Ascending aorta (tissue), 2 donors: Measurements from ENCODE around the gene ARFGAP3. TPM values are rescaled to one million over a fixed set of nuclear protein-coding genes. Genes with fewer than 3 reads are reported as not detected.

Experiments
- DNase-seq, 2 donors: peaks; one replicate each; pipeline ENCODE4 v3.0.0-alpha.2; 2019; ENCODE audit warnings: low spot score in 2 of 2
- H3K27ac ChIP-seq, 2 donors: fragments of 200-600 bp; sonication (generic); one replicate each; pipeline ENCODE4 v1.5.1; 2016 to 2017; ENCODE audit warnings: mild to moderate bottlenecking in 1 of 2
- H3K27me3 ChIP-seq: fragments of 200-600 bp; sonication (generic); one replicate; pipeline ENCODE4 v1.5.1; 2017
- H3K36me3 ChIP-seq, 2 donors: fragments of 200-600 bp; sonication (generic); one replicate each; pipeline ENCODE4 v1.5.1; 2016
- H3K4me1 ChIP-seq, 2 donors: fragments of 200-600 bp; sonication (generic); one replicate each; pipeline ENCODE4 v1.5.1; 2016 to 2017; ENCODE audit warnings: mild to moderate bottlenecking in 1 of 2
- H3K4me3 ChIP-seq, 2 donors: fragments of 200-600 bp; sonication (generic); one replicate each; pipeline ENCODE4 v1.5.1; 2016 to 2017; ENCODE audit warnings: mild to moderate bottlenecking in 1 of 2
- H3K9me3 ChIP-seq, 2 donors: fragments of 200-600 bp; sonication (generic); one replicate each; pipeline ENCODE4 v1.5.1; 2016
- CTCF ChIP-seq, 3 experiments: fragments of 200-600 bp in 2 of 3; fragments of 450-650 bp in 1 of 3; sonication (generic) in 2 of 3; IDR thresholded peaks; one replicate each; pipeline ENCODE4 v1.5.1; 2016 to 2019; ENCODE audit warnings: antibody characterized with exemption in 3 of 3, mild to moderate bottlenecking in 1 of 3, moderate library complexity in 1 of 3
- intact Hi-C: fragments of 100-400 bp; cut with DNase I; formaldehyde crosslinking; loops from one replicate; pipeline ENCODE4 v1.15.1; 2023
- total RNA-seq: library from RNA; depleted of rRNA; stranded (reverse); fragments of >200 nt; gene quantifications from one replicate; pipeline ENCODE4 v1.1.0, GENCODE V29; 2016

The ARFGAP3 gene
- total RNA-seq, 1 donor from 2014 or later: 21.6 TPM

- intact Hi-C loops: no loop called here
- DNase-seq: peak in 1 of 2 donors; percentile 38
- Histone ChIP-seq H3K4me3 (no peak overlapping the region), H3K9me3 (no peaks in the 10 kb centered on the region), H3K27me3 (no peaks in the 10 kb centered on the region), H3K36me3 (peaks cover 40 to 55% of the 10 kb centered on the region in 2 donors), H3K4me1 (no peaks in the 10 kb centered on the region), H3K27ac (no peak overlapping the region)
- TF ChIP-seq CTCF (IDR thresholded peaks at IDR 0.05): no peak
Observed at GRCh38 chr22:42819412-42820044, 37.5 kb downstream of the ARFGAP3 start.

GRCh38 chr22:42817556-42817955 is 39.5 kb downstream of the ARFGAP3 start:
- H3K36me3 ChIP-seq: peaks cover 39 to 48% of the 10 kb centered on the region in 2 donors
- intact Hi-C loops: no loop called here

GRCh38 chr22:42816336-42816735 is 40.7 kb downstream of the ARFGAP3 start:
- Histone ChIP-seq H3K9me3 (no peaks in the 10 kb centered on the region), H3K4me1 (no peaks in the 10 kb centered on the region), H3K4me3 (no peak overlapping the region), H3K27ac (no peak overlapping the region), H3K36me3 (peaks cover 28 to 47% of the 10 kb centered on the region in 2 donors), H3K27me3 (no peaks in the 10 kb centered on the region)
- no peak for DNase-seq
- no peak for TF ChIP-seq CTCF (IDR thresholded peaks at IDR 0.05)
- intact Hi-C loops: no loop called here

More at GRCh38 chr22:42817556-42817955, 39.5 kb downstream of the ARFGAP3 start:
- Histone ChIP-seq H3K4me1 (no peaks in the 10 kb centered on the region), H3K9me3 (no peaks in the 10 kb centered on the region), H3K27ac (no peak overlapping the region), H3K27me3 (no peaks in the 10 kb centered on the region), H3K4me3 (no peak overlapping the region)
- TF ChIP-seq CTCF (IDR thresholded peaks at IDR 0.05): no peak
- no peak for DNase-seq

GRCh38 chr22:42814616-42815015 is 42.5 kb downstream of the ARFGAP3 start:
- Histone ChIP-seq H3K27ac (peak overlapping the region in 1 of 2 donors; percentile 20), H3K9me3 (no peaks in the 10 kb centered on the region), H3K4me1 (no peaks in the 10 kb centered on the region), H3K27me3 (no peaks in the 10 kb centered on the region), H3K36me3 (peaks cover 31 to 58% of the 10 kb centered on the region in 2 donors), H3K4me3 (no peak overlapping the region)
- intact Hi-C loops: no loop called here
- TF ChIP-seq CTCF (IDR thresholded peaks at IDR 0.05): no peak
- DNase-seq: no peak

GRCh38 chr22:42814215-42814614 is 42.9 kb downstream of the ARFGAP3 start:
- H3K9me3 ChIP-seq: no peaks in the 10 kb centered on the region
- H3K27ac ChIP-seq: peak overlapping the region in 1 of 2 donors; percentile 20
- intact Hi-C loops: no loop called here
- no peaks in the 10 kb centered on the region for H3K27me3 ChIP-seq
- H3K4me1 ChIP-seq: no peaks in the 10 kb centered on the region
- DNase-seq: no peak
- no peak overlapping the region for H3K4me3 ChIP-seq
- peaks cover 35 to 62% of the 10 kb centered on the region in 2 donors for H3K36me3 ChIP-seq
- TF ChIP-seq CTCF (IDR thresholded peaks at IDR 0.05): no peak
